NK-92 (cell line): Measurements from ENCODE around the gene ST6GAL1.
"Not testable (repeated sequence)": the region's sequence is repeated elsewhere in the genome, so short reads cannot be mapped to it uniquely, and the experiment has no call there.

Source experiments
- DNase-seq: peaks from one replicate; lab custom pipeline; 2025; ENCODE audit not compliant: unreplicated experiment; lab: John Stamatoyannopoulos, UW

ST6GAL1 gene

GRCh38 chr3:186939536-186939935 is 9.2 kb downstream of the ST6GAL1 start:
- no peak for DNase-seq

- DNase-seq, result no peak
These were observed 10.6 kb downstream of the ST6GAL1 start for GRCh38 chr3:186940967-186941366.

- no peak for DNase-seq
These were observed 11.8 kb downstream of the ST6GAL1 start for GRCh38 chr3:186942168-186942567.

- DNase-seq, result no peak
These were observed 15.0 kb downstream of the ST6GAL1 start for GRCh38 chr3:186945255-186945823.

GRCh38 chr3:186946756-186947375 is 16.5 kb downstream of the ST6GAL1 start:
- no peak for DNase-seq

- no peak for DNase-seq
These were observed 19.1 kb downstream of the ST6GAL1 start for GRCh38 chr3:186949281-186949982.

- no peak for DNase-seq
These were observed 20.2 kb downstream of the ST6GAL1 start for GRCh38 chr3:186950402-186951093.

- DNase-seq, result no peak
These were observed 21.6 kb downstream of the ST6GAL1 start for GRCh38 chr3:186951640-186952552.

- no peak for DNase-seq
These were observed 22.7 kb downstream of the ST6GAL1 start for GRCh38 chr3:186953011-186953487.

GRCh38 chr3:186953992-186954699 is 23.8 kb downstream of the ST6GAL1 start:
- not testable (repeated sequence) for DNase-seq

- DNase-seq, result no peak
These were observed 25.8 kb downstream of the ST6GAL1 start for GRCh38 chr3:186955898-186956696.

GRCh38 chr3:186959029-186959624 is 28.8 kb downstream of the ST6GAL1 start:
- no peak for DNase-seq

GRCh38 chr3:186960347-186960746 is 30.0 kb downstream of the ST6GAL1 start:
- DNase-seq, result no peak

- DNase-seq, result no peak
These were observed 32.1 kb downstream of the ST6GAL1 start for GRCh38 chr3:186962445-186962844.

- DNase-seq, result no peak
These were observed 33.3 kb downstream of the ST6GAL1 start for GRCh38 chr3:186963636-186964035.

GRCh38 chr3:186964071-186964470 is 33.7 kb downstream of the ST6GAL1 start:
- DNase-seq, result no peak

- DNase-seq, result no peak
These were observed 34.3 kb downstream of the ST6GAL1 start for GRCh38 chr3:186964616-186965015.

GRCh38 chr3:186965141-186965879 is 35.0 kb downstream of the ST6GAL1 start:
- DNase-seq, result no peak
